Heart left ventricle (tissue), 16 donors: ENCODE measurements around the gene TDP1. TPM values are rescaled to one million over a fixed set of nuclear protein-coding genes. Genes with fewer than 3 reads are reported as not detected.

Experiments
- ATAC-seq, 4 donors: fragments of 200-7000 bp; cut with Tn5 transposase; one replicate each; pipeline ENCODE4 v1.9.1; 2020 to 2022; ENCODE audit warnings: moderate library complexity in 4 of 4, mild to moderate bottlenecking in 3 of 4, moderate number of reproducible peaks in 1 of 4
- DNase-seq, 5 donors: peaks; one replicate each; pipeline ENCODE4 v3.0.0-alpha.2; 2020
- H3K27ac ChIP-seq, 12 donors: fragments of 200-600 bp; sonication (generic) in 4 of 12; one replicate each; pipeline versions ENCODE4 v1.5.0 to v1.8.0; 2016 to 2022; ENCODE audit warnings: mild to moderate bottlenecking in 2 of 12
- H3K27me3 ChIP-seq, 9 donors: fragments of 200-600 bp; sonication (generic) in 2 of 9; one replicate each; pipeline versions ENCODE4 v1.5.1 to v1.8.0; 2016 to 2022; ENCODE audit warnings: mild to moderate bottlenecking in 3 of 9
- H3K36me3 ChIP-seq, 9 donors: fragments of 200-600 bp; sonication (generic) in 2 of 9; one replicate each; pipeline versions ENCODE4 v1.5.0 to v1.8.0; 2018 to 2022; ENCODE audit warnings: mild to moderate bottlenecking in 2 of 9
- H3K4me1 ChIP-seq, 12 donors: fragments of 200-600 bp; sonication (generic) in 4 of 12; one replicate each; pipeline versions ENCODE4 v1.5.0 to v1.8.0; 2016 to 2022; ENCODE audit warnings: mild to moderate bottlenecking in 3 of 12
- H3K4me3 ChIP-seq, 12 donors: fragments of 200-600 bp; sonication (generic) in 4 of 12; one replicate each; pipeline versions ENCODE4 v1.5.0 to v1.8.0; 2017 to 2022; ENCODE audit warnings: mild to moderate bottlenecking in 9 of 12, moderate library complexity in 4 of 12
- H3K9me3 ChIP-seq, 12 donors: fragments of 200-600 bp; sonication (generic) in 4 of 12; one replicate each; pipeline versions ENCODE4 v1.5.0 to v1.8.0; 2016 to 2022; ENCODE audit warnings: mild to moderate bottlenecking in 1 of 12
- CTCF ChIP-seq, 12 donors: fragments of 200-600 bp; sonication (generic) in 4 of 12; IDR thresholded peaks; one replicate each; pipeline versions ENCODE4 v1.5.0 to v1.8.0; 2018 to 2022; ENCODE audit warnings: antibody characterized with exemption in 12 of 12, mild to moderate bottlenecking in 5 of 12
- POLR2A ChIP-seq, 2 donors: fragments of 450-650 bp; IDR thresholded peaks; one replicate each; pipeline ENCODE4 v1.6.1; 2017; ENCODE audit warnings: antibody characterized with exemption in 2 of 2, mild to moderate bottlenecking in 2 of 2, moderate library complexity in 2 of 2
- WGBS, 4 donors: extraction: QIAGEN DNeasy Blood & Tissue Kit in 2 of 4; methylation state at CpG; one replicate each; pipeline versions ENCODE4 v1.1.5 to v1.1.7; 2013 to 2018; 5-methylcytosine and 5-hydroxymethylcytosine counted together
- intact Hi-C, 10 donors: fragments of 100-400 bp; cut with DNase I; formaldehyde crosslinking; loops; one replicate each; pipeline versions ENCODE4 v1.11.1 to v1.14.2; 2022
- polyA plus RNA-seq, 2 donors: library from polyadenylated mRNA; stranded (reverse); fragments of 200-250 nt; gene quantifications; one replicate each; pipeline ENCODE4 v1.2.3, GENCODE V29; 2013
- total RNA-seq, 9 donors: library from RNA; depleted of rRNA in 2 of 9; stranded (reverse); fragments of >200 nt in 2 of 9; fragmentation: NEBNext Ultra II Directional in 3 of 9; extraction: Animal tissue kit (Norgen Biotek cat#: 25700) in 3 of 9; gene quantifications; one replicate each; pipeline versions ENCODE4 v1.1.0 to v1.2.4, GENCODE V29; 2016 to 2023
- donor health status: ischemic (EF 13 %, LVEDD 7.1; RV severe dilation, severe dysfunction).
- donor health status: healthy with polysubstance abuse.
- donor health status: DM: no; HTN: yes; CAD: no.
- donor health status: DM: no; HTN: no; CAD: no.
- donor health status: ischemic (EF 25% LVEDD 6.9; RV normal size, moderate dysfunction).
- donor health status: ischemic (EF 25% LVEDD 5.7; RV mildly dilated, moderate dysfunction).
- donor health status: healthy.
- donor health status: DM: yes; HTN: yes; CAD: no.
- donor health status: ischemic (EF 35%, LVEDD 5.7; RV mildly dilated, moderate dysfunction).
- donor health status: nonischemic (EF 11% LVEDD 7.7; RV severe dilation, severe dysfunction).
- donor health status: DM: yes; HTN: yes; CAD: no.
- donor health status: PGD.
- donor health status: ischemic (EF 29% LVEDD 5.4; RV normal size, mild dysfunction).
- donor health status: nonischemic (EF 23%, LVEDD 6.1; RV moderate dilation, normal function).

The TDP1 gene
- total and polyA plus RNA-seq, 11 donors: 1.0 to 9.0 (median 4.1) TPM

- WGBS, 4 donors: 88 to 93% (median 90%) methylated on average over 2 of the region's 2 CpGs
- TF ChIP-seq CTCF (IDR thresholded peaks at IDR 0.05): no peak
- TF ChIP-seq POLR2A (IDR thresholded peaks at IDR 0.05): no peak
- ATAC-seq (no peak), DNase-seq (no peak)
- intact Hi-C loops: no loop called here
- Histone ChIP-seq H3K4me1 (peaks cover 0 to 1% (median 0%) of the 10 kb centered on the region in 12 donors), H3K27ac (no peak overlapping the region), H3K4me3 (no peak overlapping the region), H3K27me3 (no peaks in the 10 kb centered on the region), H3K36me3 (peaks cover 0 to 4% (median 0%) of the 10 kb centered on the region in 9 donors), H3K9me3 (no peaks in the 10 kb centered on the region)
Observed at GRCh38 chr14:89920056-89920455, 35.7 kb upstream of the TDP1 start.

GRCh38 chr14:89921346-89921745 is 34.4 kb upstream of the TDP1 start:
- no peak overlapping the region for H3K4me3 ChIP-seq
- intact Hi-C loops: no loop called here
- H3K9me3 ChIP-seq: no peaks in the 10 kb centered on the region
- H3K27me3 ChIP-seq: no peaks in the 10 kb centered on the region
- no peaks in the 10 kb centered on the region for H3K4me1 ChIP-seq
- TF ChIP-seq POLR2A (IDR thresholded peaks at IDR 0.05) (no peak), CTCF (IDR thresholded peaks at IDR 0.05) (no peak)
- 94 to 98% (median 97%) methylated on average over 3 of the region's 3 CpGs for WGBS, 4 donors
- H3K36me3 ChIP-seq: peaks cover 0 to 4% (median 0%) of the 10 kb centered on the region in 9 donors
- H3K27ac ChIP-seq: no peak overlapping the region
- no peak for DNase-seq
- no peak for ATAC-seq

GRCh38 chr14:89922031-89922907 is 33.5 kb upstream of the TDP1 start:
- ATAC-seq (no peak), DNase-seq (no peak)
- H3K27ac ChIP-seq: no peak overlapping the region
- H3K4me1 ChIP-seq: no peaks in the 10 kb centered on the region
- no peaks in the 10 kb centered on the region for H3K27me3 ChIP-seq
- intact Hi-C loops: no loop called here
- WGBS, 4 donors: 93 to 97% (median 94%) methylated on average over 6 of the region's 6 CpGs
- H3K36me3 ChIP-seq: peaks cover 0 to 4% (median 0%) of the 10 kb centered on the region in 9 donors
- no peaks in the 10 kb centered on the region for H3K9me3 ChIP-seq
- no peak overlapping the region for H3K4me3 ChIP-seq
- TF ChIP-seq CTCF (IDR thresholded peaks at IDR 0.05) (no peak), POLR2A (IDR thresholded peaks at IDR 0.05) (no peak)

- Histone ChIP-seq H3K9me3 (no peaks in the 10 kb centered on the region), H3K27me3 (no peaks in the 10 kb centered on the region), H3K27ac (no peak overlapping the region), H3K36me3 (peaks cover 0 to 4% (median 0%) of the 10 kb centered on the region in 9 donors), H3K4me1 (no peaks in the 10 kb centered on the region), H3K4me3 (no peak overlapping the region)
- WGBS, 4 donors: 38 to 57% (median 46%) methylated on average over 4 of the region's 4 CpGs
- ATAC-seq: no peak
- no peak for DNase-seq
- intact Hi-C loops: no loop called here
- TF ChIP-seq CTCF (IDR thresholded peaks at IDR 0.05): no peak
- no peak for TF ChIP-seq POLR2A (IDR thresholded peaks at IDR 0.05)
Observed at GRCh38 chr14:89924268-89924667, 31.5 kb upstream of the TDP1 start.
